AG08396 (cell line): Measurements from ENCODE around the gene ZFYVE28.

Experiments
- DNase-seq: peaks from one replicate; pipeline ENCODE4 v3.0.0; 2012; ENCODE audit warnings: low spot score, mixed read lengths

Gene ZFYVE28

GRCh38 chr4:2428496-2429213 lies 10.2 kb upstream of the ZFYVE28 start:
- no peak for DNase-seq

GRCh38 chr4:2427383-2428334 lies 9.2 kb upstream of the ZFYVE28 start:
- no peak for DNase-seq

- no peak for DNase-seq
These were observed 8.3 kb upstream of the ZFYVE28 start for GRCh38 chr4:2426711-2427275.

- no peak for DNase-seq
These were observed 7.6 kb upstream of the ZFYVE28 start for GRCh38 chr4:2426069-2426397.

GRCh38 chr4:2425386-2426068 lies 7.1 kb upstream of the ZFYVE28 start:
- no peak for DNase-seq

- DNase-seq, result no peak
These were observed 6.1 kb upstream of the ZFYVE28 start for GRCh38 chr4:2424581-2424980.

GRCh38 chr4:2423695-2424094 lies 5.2 kb upstream of the ZFYVE28 start:
- no peak for DNase-seq

- no peak for DNase-seq
These were observed 4.6 kb upstream of the ZFYVE28 start for GRCh38 chr4:2423066-2423465.

- no peak for DNase-seq
These were observed 3.5 kb upstream of the ZFYVE28 start for GRCh38 chr4:2421928-2422327.

GRCh38 chr4:2419814-2420213 lies 1.4 kb upstream of the ZFYVE28 start:
- no peak for DNase-seq

GRCh38 chr4:2418650-2419571 lies 466 bp upstream of the ZFYVE28 start, which contains the start of gene CFAP99:
Gene CFAP99, plus strand, starts transcription at chr4:2418955.
- DNase-seq, result peak; percentile 99

GRCh38 chr4:2417226-2417764 lies 1.1 kb downstream of the ZFYVE28 start:
- peak; percentile 32 for DNase-seq

GRCh38 chr4:2416564-2417225 lies 1.8 kb downstream of the ZFYVE28 start:
- peak; percentile 44 for DNase-seq

GRCh38 chr4:2415881-2416563 lies 2.4 kb downstream of the ZFYVE28 start:
- DNase-seq, result no peak

- no peak for DNase-seq
These were observed 3.2 kb downstream of the ZFYVE28 start for GRCh38 chr4:2415213-2415612.

- DNase-seq, result no peak
These were observed 4.4 kb downstream of the ZFYVE28 start for GRCh38 chr4:2413821-2414610.

GRCh38 chr4:2412885-2413716 lies 5.3 kb downstream of the ZFYVE28 start:
- DNase-seq, result peak; percentile 91

GRCh38 chr4:2412534-2412884 lies 5.9 kb downstream of the ZFYVE28 start:
- DNase-seq, result no peak
